HG03097 (cell line): ENCODE results near the gene LGSN.
"Not testable (repeated sequence)": the region's sequence is repeated elsewhere in the genome, so short reads cannot be mapped to it uniquely, and the experiment has no call there.

Experiments
- ATAC-seq: cut with Tn5 transposase; IDR thresholded peaks from one replicate; pipeline ENCODE4 v1.9.1; 2021; ENCODE audit not compliant: unreplicated experiment, low FRiP score

LGSN gene

DNA sequence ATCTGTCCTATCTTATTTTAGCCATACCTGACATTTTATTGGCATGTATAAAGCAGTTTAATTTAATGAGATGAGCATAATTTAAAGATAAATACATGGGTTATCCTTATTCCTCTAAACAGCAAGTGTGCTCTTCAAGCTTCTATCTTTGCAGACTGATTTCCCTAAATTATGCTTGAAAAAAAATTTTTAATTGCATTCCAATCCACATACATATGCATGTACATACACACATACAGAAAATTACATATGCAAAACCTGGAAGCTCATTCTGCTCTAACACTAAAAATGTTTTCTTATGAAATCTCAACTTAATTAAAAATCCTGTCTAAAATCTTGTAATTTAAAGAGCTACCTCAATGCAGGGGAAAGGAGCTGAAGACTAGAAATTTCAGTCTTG, 73.2 kb downstream of the LGSN start:
- no peak for ATAC-seq

DNA sequence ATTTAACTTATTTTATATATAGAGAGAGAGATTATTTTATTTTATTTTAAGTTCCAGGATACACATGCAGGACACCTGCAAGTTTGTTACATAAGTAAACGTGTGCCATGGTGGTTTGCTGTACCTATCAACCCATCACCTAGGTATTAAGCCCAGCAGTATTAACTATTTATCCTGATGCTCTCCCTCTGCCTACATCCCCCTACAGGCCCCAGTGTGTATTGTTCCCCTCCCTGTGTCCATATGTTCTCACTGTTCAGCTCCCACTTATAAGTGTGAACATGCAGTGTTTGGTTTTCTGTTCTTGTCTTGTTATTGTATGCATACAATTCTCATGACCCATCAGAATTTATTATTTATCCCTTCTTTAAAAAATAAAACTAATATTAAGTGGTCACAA, 73.9 kb downstream of the LGSN start:
- ATAC-seq: no peak

DNA sequence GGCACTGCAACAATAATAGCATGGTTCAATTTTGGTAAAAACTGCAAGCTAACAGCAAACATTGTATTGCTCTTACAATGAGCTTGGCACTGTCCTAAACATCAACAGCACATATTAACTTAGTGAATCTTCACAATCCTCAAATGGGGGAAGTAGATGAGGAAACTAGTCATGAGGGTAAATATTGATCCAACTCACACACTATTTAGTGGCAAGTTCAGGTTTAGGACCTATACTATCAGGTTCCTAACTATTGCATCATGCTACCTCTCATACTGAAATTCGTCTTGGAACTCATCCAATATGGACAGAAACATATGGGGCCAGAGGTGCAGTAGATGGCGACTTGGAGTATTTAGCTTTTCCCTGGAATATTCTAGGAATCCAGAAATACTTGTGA, 74.4 kb downstream of the LGSN start:
- no peak for ATAC-seq

DNA sequence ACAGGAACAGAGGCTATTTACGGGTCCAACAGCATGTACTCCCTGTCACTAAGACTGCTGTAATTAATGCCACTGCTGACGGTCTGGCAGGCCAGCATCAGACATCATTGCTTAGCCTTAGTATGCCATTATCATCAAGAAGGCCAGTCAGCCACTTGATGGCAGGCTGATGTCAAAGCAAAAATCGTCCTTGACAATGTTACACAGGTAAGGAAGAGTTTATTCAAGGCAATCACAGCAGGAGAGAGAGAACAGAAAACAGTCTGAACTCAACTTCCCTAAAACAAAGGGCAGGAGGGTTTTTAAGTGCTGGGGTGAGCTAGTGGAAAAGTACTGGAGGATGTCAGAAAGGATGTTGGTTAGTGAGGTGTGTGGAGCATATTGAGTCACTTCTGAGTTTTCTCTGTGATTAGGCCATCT, 83.4 kb downstream of the LGSN start:
- ATAC-seq: no peak

DNA sequence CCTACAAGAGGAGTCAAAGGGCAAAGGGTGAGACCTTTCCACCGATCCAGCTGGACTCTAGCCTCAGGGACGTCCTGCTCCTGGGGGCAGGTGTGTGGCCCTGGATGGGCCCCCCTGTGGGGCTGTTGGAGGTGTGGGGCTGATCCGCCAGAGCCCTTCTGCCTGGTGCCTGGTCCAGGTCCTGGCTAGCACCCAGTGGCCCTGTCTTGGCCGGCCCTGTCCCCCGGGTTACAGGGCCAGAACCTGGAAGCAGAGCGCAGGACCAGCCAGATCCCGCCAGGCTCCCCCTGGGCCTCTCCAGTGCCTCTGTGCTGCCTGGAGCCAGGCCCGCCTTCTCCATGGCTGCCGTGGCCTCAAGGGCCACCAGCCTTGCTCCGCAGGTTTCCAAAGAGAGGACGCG, 89.3 kb downstream of the LGSN start:
- ATAC-seq: not testable (repeated sequence)

DNA sequence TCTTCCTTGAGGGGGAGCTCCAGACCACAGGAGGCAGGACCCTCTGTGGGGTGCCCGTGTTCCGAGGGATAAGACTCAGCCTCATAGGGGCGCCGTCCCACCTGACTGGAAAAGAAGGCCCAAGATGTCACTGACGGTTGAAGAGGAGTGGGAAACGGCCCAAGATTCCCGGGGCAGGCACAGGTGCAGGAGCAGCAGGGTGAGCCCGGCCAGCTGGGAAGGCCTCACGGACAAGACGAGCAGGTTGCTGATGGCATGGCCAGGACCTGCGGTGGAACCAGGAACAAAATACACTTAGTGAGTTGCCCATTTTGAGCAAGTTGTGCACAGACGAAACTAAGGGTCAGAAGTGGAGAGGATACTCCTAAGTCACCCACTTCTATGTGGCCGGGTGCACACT, 89.8 kb downstream of the LGSN start:
- not testable (repeated sequence) for ATAC-seq

DNA sequence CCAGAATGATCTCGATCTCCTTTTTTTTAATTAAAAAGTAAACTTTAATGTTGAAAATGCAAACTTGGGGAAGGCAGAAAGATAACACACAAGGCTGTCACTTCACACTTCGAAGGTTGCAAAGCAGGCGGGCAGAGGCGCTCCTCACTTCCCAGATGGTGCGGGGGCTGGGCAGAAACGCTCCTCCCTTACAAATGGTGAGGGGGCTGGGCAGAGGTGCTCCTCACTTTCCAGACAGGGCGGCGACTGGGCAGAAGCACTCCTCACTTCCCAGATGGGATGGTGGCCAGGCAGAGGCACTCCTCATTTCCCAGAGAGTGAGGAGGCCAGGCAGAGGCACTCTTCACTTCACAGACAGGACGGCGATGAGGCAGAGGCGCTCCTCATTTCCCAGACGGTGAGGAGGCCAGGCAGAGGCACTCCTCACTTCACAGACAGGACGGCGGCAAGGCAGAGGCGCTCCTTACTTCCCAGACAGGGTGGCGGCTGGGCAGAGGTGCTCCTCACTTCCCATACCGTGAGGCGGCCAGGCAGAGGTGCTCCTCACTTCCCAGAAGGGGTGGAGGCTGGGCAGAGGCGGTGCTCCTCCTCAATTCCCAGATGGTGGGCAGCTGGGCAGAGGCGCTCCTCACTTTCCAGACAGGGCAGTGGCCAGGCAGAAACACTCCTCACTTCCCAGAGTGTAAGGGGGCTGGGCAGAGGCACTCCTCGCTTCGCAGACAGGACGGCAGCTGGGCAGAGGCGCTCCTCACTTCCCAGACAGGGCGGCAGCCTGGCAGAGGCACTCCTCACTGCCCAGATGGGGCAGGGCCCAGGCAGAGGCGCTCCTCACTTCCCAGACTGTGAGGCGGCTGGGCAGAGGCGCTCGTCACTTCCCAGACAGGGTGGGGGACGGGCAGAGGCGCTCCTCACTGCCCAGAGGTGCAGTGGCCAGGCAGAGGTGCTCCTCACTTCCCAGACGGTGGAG, 91.6 kb downstream of the LGSN start:
- not testable (repeated sequence) for ATAC-seq

DNA sequence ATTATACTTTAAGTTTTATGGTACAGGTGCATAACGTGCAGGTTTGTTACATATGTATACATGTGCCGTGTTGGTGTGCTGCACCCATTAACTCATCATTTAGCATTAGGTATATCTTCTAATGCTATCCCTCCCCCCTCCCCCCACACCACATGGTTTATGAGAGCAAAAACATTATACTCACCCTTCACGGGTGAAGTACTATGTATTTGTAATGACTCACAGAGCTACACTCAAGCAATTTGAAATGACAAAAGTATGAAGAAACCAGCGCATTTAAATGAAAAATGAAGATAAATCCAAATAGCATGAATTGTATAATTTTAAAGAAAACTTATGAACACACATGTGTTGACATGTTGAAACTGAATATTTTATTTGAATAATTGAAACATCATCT, 93.8 kb downstream of the LGSN start:
- not testable (repeated sequence) for ATAC-seq
